Bronchus fibroblast of lung (primary cell): Measurements from ENCODE around the gene SCN3A. TPM values are rescaled to one million over a fixed set of nuclear protein-coding genes. Genes with fewer than 3 reads are reported as not detected.

Experiments used
- total RNA-seq: library from RNA; depleted of rRNA; stranded (reverse); fragments of >200 nt; gene quantifications from 2 replicates; pipeline ENCODE4 v1.2.3, GENCODE V29; 2015

Gene SCN3A
- total RNA-seq: 0.15 and 0.17 TPM in 2 replicates

DNA sequence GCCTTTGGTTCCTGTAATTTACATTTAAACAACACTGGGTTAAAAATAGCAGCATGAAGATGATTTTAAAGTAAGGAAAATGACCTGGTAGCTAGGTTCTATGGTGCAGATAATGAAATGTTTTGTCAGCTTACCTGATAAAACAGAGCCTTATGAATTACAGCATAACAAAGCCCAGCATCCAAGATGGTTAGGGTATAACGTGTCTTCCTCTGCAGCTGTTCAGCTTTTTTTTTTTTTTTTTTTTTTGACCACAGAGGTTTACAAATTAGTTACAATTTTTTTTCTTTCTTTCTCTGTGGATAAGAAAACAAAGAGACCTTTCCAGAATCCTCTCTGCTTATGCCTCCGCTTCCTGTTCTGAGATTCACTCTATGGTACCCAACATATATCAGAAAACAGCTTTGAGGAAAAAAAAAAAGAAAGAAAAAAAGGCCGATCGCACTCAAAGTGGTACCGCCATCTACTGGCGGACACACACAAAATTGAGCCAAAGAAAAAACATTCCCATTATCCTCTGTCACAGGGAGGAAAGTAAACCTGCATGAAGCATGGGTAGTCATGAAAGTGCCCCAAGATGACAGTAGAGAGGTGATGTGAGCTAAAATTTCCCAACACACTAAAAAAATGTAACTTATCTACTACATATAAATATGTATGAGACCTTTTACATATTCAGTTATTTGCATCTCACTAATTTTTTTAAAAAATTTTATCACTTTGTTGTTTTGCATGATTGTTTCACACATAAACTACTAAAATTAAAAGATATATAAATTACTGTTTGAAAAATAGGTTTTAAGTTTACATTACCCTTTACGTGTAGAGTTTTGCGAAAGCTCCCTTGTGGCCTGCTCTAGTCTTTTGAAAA, at the start of gene SCN3A:
TSS of gene SCN3A (minus strand) at position 362 of the 871 bp plus-strand sequence. CDS start 27,656 bp downstream, outside the sequence.

DNA sequence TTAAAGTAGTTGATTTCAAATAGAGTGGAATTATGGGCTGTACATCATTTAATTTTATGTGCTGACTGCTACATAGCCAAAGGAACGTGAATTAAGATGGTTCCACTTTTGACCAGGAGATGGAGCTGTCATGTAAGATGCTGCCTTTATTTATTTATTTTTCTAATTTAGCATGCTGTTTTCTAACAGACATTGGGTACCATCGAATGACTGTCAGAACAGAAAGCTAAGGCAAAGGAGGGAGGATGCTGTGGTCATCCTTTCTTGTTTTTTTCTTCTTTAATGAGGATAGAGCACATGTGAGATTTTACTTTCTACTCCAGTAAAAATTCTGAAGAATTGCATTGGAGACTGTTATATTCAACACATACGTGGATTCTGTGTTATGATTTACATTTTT, 35.4 kb upstream of the SCN3A start, which contains the start of gene SCN2A:
TSS of gene SCN2A (plus strand) at position 185 of the 400 bp plus-strand sequence. CDS start 56,410 bp downstream, outside the sequence.

Other genes with a start within 250 kb of the SCN3A start
- not detected in 2 replicates for gene SLC38A11, start 248.5 kb downstream of the SCN3A start, total RNA-seq
- 1.0 and 1.2 TPM in 2 replicates for gene SCN2A, start 35.4 kb upstream of the SCN3A start, total RNA-seq